ENCODE measurements around the gene CNIH2. TPM values are rescaled to one million over a fixed set of nuclear protein-coding genes. Genes with fewer than 3 reads are reported as not detected.

The CNIH2 gene
- total and polyA plus RNA-seq, 9 of the 15 experiments (the other 6 are each of a cell fraction or from before 2014, with no cell fraction given) = 0.26 to 0.89 (median 0.40) TPM; not detected in 4

- TF ChIP-seq CUX1 (CRISPR knock-in tag; IDR thresholded peaks at IDR 0.05) = no peak
- no peak for TF ChIP-seq ILK (tag; IDR thresholded peaks at IDR 0.05; ENCODE audit: borderline replicate concordance, low read depth)
- TF ChIP-seq NKRF (IDR thresholded peaks at IDR 0.05; ENCODE audit: borderline replicate concordance) = peak; percentile 98
- TF ChIP-seq FOXM1 (IDR thresholded peaks at IDR 0.05; ENCODE audit: low read depth) = no peak
- TF ChIP-seq FOXM1 (CRISPR knock-in tag; IDR thresholded peaks at IDR 0.05; ENCODE audit: low read depth) = 0 out of 2 replicates have a peak, but pooled peaks have one; percentile 49
- no peak for TF ChIP-seq C11orf30 (IDR thresholded peaks at IDR 0.05; ENCODE audit: low read depth)
- no peak for TF ChIP-seq USF2 (CRISPR knock-in tag; IDR thresholded peaks at IDR 0.05)
- no peak for TF ChIP-seq KAT8 (IDR thresholded peaks at IDR 0.05; ENCODE audit: low read depth)
- no peak for TF ChIP-seq PRPF4 (IDR thresholded peaks at IDR 0.05; ENCODE audit: insufficient read depth, low read depth, low read length, poor library complexity, severe bottlenecking)
- TF ChIP-seq SMARCA4 (IDR thresholded peaks at IDR 0.05) = peak; percentile 76
- peak; percentile 89 for TF ChIP-seq NR3C1 (CRISPR knock-in tag; IDR thresholded peaks at IDR 0.05)
- no peak for TF ChIP-seq ZNF280A (IDR thresholded peaks at IDR 0.05; ENCODE audit: low read depth, partially characterized antibody)
- 0 out of 2 replicates have a peak, but pooled peaks have one; percentile 34 for TF ChIP-seq ZBTB9 (CRISPR knock-in tag; IDR thresholded peaks at IDR 0.05)
- TF ChIP-seq HNRNPUL1 (IDR thresholded peaks at IDR 0.05; ENCODE audit: low read length) = no peak
- TF ChIP-seq SOX6 (IDR thresholded peaks at IDR 0.05) = 0 out of 2 replicates have a peak, but pooled peaks have one; percentile 0
- peak; percentile 97 for TF ChIP-seq NCOA1 (IDR thresholded peaks at IDR 0.05; ENCODE audit: low read depth)
- TF ChIP-seq MIER1 (IDR thresholded peaks at IDR 0.05; ENCODE audit: low read depth) = peak; percentile 99
Measured at GRCh38 chr11:66289548-66290329, 11.8 kb downstream of the CNIH2 start (continued).

All from K562 (cell line).